Stimulated activated CD8-positive, alpha-beta memory T cell treated with anti-CD3 and anti-CD28 coated beads, Interleukin-15, amount 100 ng/mL, for 1 hour (primary cell): ENCODE results near the gene IMPG2.

Experiments used
- DNase-seq: peaks from one replicate; pipeline ENCODE4 v3.0.0-alpha.2; 2020; ENCODE audit warnings: low read depth

Gene IMPG2

DNA sequence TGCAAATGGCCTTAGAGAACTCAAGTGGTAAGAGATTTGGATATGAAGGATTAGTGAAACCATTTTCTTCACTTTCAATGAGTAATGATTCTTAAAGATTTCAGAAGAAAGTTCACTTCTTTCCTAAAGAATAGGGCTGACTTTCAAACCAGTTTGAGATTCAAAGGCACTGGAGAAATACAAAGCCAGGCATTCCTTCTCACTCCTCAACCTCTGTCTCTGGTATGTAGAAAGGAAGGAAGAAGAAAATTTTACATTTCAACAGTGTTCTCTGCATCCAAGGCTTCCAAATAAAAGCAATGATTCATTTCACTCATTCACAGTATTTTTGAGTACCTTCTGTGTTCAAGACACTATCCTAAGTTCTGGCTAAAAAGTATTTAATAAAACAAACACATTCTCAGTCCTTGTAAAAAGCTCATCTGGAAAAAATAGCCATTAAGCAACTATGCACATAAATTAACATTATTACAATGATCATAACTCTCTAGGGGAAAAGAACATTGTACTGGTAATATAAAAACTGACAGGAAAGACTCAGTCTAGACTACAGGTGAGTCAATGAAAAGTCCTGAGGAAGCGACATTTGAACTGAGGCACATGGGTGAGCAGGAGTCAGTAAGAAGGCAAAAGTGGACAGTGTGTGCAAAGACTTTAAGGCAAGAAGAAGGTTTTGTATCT lies 79.5 kb downstream of the IMPG2 start:
- DNase-seq = no peak

- DNase-seq = no peak
Observed at GRCh38 chr3:101235048-101235447, 85.3 kb downstream of the IMPG2 start.

DNA sequence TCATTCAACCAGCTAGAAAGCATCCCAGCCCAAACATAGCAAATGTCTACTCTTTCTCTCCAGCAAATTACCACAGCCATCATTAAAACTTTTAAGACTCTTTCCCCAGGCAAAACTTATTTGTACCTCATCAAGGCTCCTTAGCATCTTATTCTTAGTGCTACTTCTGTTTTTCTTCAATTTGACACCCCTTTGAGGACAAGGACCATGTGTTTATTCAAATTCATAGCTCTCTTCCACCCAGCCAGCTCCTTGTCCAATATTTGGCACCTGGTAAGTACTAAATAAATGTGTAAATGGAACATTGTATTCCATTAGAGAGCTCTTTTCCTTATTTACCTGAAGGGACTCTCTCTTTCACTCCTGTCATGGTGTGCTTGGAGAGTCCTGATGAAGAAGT lies 89.8 kb downstream of the IMPG2 start:
- no peak for DNase-seq

GRCh38 chr3:101229681-101230080 lies 90.7 kb downstream of the IMPG2 start:
- DNase-seq = no peak

- no peak for DNase-seq
Observed at GRCh38 chr3:101228441-101228840, 91.9 kb downstream of the IMPG2 start.

DNA sequence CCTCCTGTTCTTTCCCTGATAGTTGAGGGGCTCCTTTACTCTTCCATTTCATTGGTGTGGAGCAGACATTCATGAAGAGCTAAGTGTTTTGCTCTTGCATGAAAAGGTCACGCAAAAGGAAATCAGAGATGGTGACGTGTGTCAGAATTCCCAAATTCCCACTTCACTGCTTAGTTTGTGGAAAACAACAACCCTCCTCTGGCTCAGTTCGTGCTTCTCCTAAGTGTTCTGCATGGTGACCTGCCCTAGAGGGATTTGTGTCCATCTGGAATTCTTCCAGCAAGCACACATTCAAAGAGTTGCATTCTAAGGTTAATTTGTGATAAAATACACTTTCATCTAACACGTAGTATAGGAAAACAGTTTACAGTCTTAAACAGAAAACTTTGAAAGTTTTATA lies 95.6 kb downstream of the IMPG2 start:
- DNase-seq = no peak

DNA sequence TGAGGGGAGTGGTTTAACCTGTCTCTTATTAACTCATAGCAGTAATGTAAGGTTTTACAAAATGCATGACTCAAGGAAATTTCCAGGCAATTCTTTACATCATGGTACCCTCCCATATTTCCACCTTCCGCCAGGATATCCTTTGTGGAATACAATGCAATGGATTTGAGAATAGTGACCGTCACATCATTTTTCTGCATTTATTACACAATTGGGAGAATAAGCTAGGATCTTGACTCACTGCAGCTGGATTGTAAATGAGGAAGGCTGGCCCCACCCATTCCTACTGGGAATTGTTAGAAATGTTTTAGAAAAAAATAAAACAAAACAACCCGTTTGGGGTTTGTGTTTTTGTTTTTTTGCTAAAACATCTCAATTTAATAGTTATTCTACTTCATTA lies 97.4 kb downstream of the IMPG2 start:
- no peak for DNase-seq

- DNase-seq = no peak
Observed at GRCh38 chr3:101219842-101220560, 100.4 kb downstream of the IMPG2 start.

DNA sequence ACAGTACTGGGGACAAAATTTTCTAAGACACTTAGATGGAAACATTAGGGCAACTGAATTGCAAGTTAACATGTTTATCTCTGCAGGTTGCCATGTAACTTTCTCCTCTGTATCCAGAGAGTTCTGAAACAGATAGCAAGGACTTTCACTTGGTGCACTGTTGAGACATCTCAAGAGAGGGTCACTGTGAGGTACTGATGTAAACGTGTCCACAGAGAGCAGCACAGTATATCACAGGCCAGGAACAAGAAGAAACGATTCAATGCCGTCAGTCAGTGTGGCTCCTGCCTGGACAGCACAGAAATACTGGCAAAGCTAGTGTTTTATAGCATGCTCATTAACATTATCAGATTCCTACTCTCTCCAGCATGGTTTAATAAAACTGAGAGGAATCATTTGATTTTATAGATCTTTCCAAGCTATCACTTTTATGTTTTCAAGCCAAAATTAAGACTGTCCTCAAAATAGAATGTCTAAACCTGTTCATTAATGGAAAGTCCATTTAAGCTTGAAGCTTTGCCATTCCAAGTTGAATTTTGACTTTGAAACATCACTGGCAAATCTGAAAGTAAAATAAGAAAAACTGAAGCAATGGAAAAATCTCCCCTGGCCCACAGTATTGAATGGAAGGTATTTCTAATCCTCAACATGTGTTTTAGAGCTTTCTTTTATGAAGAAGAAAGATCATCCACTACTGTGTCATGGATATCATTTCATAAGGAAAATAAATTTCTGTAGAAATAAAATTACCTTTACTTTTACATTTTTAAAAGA lies 102.7 kb downstream of the IMPG2 start:
- DNase-seq = no peak

DNA sequence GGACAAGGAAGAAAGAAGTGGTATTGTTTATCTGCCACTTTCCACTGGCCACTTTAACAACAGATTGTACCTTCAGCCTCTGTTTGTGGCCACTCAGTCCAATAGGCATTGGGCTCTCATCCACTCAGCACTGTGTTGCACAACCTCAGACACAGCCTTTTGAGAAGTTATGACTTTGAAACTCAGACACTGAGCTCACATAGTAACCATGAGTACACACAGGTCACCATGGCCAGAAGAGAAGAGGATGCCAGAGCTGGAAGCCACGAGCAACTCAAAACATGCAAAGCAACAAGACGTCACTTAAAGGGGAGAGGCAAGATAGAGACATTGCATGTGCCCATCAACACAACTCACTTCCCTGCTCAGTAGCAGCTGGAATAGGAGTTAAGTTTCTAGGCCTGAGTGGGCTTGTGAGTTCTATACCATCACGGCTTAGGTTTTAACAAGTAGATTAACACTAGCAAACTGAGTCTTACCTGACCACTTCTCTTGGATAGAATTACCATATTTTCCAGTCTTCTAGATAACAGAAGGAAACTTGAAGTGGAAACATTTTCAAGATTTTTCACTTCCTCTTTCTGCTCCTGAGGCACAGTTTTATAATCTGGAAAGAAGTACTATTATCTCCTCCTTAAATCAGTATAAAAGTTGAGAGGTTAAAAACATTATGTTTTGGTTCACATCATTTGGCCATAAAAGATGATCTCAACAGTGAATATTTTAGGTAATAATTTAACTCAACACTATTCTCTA lies 103.5 kb downstream of the IMPG2 start:
- DNase-seq = no peak

DNA sequence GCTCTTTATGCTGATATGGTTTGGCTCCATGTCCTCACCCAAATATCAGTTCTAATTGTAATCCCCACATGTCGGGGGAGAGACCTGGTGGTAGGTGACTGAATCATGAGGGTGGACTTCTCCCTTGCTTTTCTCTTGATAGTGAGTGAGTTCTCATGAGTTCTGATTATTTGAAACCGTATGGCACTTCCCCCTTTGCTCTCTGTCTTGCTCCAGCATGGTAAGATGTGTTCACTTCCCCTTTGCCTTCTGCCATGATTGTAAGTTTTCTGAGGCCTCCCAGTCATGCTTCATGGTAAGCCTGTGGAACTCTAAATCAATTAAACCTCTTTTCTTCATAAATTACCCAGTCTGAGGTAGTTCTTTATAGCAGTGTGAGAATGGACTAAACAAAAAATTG lies 107.6 kb downstream of the IMPG2 start:
- DNase-seq = no peak

DNA sequence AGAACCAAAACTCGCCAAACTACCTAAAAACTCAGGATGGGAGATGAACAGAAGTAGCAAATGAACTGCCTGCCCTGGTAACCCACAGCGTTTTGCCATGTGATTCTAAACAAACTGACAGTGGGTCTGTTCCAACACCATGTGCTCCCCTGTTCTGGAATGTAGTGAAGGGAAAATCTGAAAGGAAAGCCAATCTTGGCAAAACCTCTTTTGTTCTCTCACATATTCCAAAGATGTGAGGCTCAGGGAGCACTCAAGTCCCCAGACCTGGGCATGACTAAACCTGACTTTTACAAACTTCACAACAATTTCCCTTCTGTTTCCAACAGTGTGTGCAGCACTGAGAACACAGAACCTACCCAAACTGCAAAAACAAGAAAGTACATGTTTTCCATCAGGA lies 116.1 kb downstream of the IMPG2 start:
- DNase-seq = no peak

DNA sequence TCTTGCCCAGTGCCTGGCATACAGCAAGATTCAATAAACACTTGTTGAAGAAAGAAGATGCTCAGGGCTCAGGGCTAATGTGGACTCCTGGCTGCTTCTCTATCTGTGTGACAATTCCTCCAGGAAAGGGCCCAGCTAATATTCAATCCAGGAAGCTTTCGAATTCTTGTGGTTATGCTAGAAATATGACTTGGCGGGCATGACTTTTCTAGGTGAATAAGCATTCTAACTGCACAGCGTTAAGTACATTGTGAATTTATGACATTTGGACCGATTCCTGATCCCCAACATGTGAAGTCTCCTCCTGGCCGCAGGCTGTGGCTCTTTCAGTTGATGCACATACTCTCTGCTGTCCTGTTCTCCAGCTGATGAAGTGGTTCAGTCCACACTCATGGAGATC lies 117.0 kb downstream of the IMPG2 start:
- DNase-seq = no peak

DNA sequence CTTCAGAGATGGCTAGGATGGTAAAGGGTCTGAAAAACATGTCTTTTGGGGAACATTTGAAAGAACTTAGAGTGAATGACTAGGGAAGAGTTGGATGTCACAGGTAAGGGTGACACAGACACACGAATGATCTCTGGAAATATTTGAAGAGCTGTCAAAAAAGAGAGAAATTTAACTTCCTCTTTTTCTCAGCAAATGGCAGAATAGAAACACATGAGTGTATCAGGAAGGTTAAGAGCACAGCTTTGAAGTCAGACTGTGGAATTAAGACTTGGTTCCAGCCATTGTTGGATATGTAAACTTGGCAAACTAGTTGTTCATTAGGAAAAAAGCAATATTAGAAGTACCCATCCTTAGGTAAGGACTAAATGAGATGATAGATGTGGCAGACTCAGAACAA lies 117.7 kb downstream of the IMPG2 start:
- no peak for DNase-seq

GRCh38 chr3:101200461-101200860 lies 119.9 kb downstream of the IMPG2 start:
- DNase-seq = no peak

DNA sequence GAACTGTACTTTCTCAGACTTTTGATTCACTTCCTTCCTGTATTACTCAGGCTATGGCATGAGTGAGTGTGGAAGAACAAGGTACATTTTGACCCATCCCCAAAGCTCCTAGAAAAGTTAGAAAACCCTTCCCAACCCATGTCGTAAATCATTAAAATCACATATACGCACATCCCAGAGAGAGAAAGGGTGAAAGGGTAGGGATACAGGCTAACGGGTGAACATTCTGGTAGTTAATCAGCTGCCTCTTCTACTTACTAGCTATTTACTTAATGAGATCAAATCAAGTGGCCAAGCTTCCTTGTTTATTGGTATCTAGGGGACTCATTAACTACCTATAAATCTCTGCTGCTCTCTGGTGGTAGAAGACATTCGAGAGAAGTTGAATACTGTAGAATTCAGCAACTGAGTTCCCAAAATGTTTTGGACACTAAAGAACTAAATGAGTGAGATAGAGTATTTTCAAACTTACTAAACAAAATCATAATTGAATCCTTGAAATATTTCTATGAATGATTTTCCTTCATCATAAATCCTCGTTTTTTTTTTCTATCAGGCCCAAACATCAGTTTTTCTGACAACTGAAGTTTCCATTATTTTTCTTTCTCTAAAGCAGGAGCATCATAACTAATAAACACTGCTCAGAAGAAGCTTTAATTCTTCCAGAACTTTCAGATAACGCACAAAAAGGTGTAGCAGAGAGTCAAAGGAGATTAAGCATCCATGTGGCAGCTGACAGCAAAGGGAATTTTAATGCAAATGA lies 124.2 kb downstream of the IMPG2 start:
- no peak for DNase-seq

- DNase-seq = no peak
Observed at GRCh38 chr3:101194392-101194791, 126.0 kb downstream of the IMPG2 start.

GRCh38 chr3:101193957-101194356 lies 126.4 kb downstream of the IMPG2 start:
- no peak for DNase-seq

GRCh38 chr3:101189796-101190195 lies 130.6 kb downstream of the IMPG2 start:
- no peak for DNase-seq

DNA sequence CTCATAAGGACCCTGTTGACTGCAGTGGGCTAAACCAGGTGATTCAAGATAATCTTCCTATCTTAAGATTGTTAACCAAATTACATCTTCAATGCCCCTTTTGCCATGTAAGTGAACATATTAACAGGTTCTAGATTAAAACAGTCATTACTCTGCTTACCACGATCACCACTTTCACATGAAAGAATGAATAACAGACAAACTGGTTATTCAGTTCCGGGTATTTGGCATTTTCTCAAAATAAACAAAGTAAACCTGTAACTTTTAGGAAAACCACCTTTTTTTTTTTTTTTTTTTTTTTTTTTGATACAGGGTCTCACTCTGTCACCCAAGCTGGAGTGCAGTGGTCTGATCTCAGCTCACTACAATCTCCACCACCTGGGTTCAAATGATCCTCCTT lies 131.2 kb downstream of the IMPG2 start:
- DNase-seq = no peak

- no peak for DNase-seq
Observed at GRCh38 chr3:101185341-101185740, 135.0 kb downstream of the IMPG2 start.

DNA sequence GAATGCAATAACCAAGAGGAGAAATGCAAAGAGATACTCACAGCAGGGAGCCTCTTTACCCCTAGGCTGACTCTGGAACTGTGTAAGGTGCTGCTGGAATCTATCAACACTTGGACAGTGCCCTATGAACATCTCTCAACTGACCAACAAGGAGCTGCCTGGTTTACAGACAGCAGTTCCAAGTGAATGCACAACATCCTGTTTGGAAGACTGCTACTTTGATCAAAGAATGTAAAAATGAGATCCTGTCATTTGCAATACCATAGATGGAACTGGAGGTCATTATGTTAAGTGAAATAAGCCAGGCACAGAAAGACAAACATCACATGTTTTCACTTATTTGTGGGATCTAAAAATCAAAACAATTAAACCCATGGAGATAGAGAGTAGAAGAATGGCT lies 136.3 kb downstream of the IMPG2 start:
- no peak for DNase-seq
